Spleen (tissue), 7 donors: ENCODE measurements around the gene SV2C.

Experiments
- POLR2AphosphoS5 ChIP-seq, 3 donors: sonication (generic); formaldehyde crosslinking; IDR thresholded peaks; one replicate each; pipeline ENCODE4 v1.5.1; 2017; ENCODE audit warnings: antibody characterized with exemption in 3 of 3
- TF ChIP-seq, protein P1 (sequence below), 11 experiments: fragments of 200-600 bp in 7 of 11; fragments of 450-650 bp in 4 of 11; sonication (generic) in 4 of 11; IDR thresholded peaks in 8 of 11; conservative IDR thresholded peaks in 3 of 11; 1 replicate in 7 of 11; 2 replicates in 4 of 11; pipeline versions ENCODE4 v1.4.0 to v1.8.0; 2016 to 2021; ENCODE audit warnings: antibody characterized with exemption in 11 of 11, inconsistent platforms in 4 of 11, mild to moderate bottlenecking in 1 of 11
- donor health status: DM: no; HTN: no; CAD: no; lungs with moderate emphysema.
- donor health status: DM: no; HTN: no; CAD: no.
- donor health status: DM: no; HTN: no; CAD: no.

DNA sequence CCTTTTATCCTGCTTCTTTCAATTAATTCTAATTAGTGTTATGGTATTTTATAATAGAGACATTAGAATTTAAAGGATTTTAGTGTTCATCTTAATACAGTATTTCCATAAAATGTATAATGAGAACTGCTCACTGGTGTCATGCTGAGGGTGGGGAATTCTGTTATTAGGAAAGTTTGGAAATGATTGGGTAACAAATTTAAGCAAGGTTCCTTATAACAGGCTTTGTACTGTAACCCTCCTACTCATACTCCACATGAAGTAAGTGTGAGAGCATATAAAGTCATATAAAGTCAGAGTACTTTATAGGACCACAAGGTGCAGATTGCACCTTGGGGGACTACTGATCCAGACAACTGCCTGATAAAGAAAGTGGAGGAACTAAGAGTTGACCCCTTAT, 42.2 kb downstream of the SV2C start:
- TF ChIP-seq POLR2AphosphoS5 (IDR thresholded peaks at IDR 0.05), result no peak
- TF ChIP-seq, protein P1, sequence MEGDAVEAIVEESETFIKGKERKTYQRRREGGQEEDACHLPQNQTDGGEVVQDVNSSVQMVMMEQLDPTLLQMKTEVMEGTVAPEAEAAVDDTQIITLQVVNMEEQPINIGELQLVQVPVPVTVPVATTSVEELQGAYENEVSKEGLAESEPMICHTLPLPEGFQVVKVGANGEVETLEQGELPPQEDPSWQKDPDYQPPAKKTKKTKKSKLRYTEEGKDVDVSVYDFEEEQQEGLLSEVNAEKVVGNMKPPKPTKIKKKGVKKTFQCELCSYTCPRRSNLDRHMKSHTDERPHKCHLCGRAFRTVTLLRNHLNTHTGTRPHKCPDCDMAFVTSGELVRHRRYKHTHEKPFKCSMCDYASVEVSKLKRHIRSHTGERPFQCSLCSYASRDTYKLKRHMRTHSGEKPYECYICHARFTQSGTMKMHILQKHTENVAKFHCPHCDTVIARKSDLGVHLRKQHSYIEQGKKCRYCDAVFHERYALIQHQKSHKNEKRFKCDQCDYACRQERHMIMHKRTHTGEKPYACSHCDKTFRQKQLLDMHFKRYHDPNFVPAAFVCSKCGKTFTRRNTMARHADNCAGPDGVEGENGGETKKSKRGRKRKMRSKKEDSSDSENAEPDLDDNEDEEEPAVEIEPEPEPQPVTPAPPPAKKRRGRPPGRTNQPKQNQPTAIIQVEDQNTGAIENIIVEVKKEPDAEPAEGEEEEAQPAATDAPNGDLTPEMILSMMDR (IDR thresholded peaks at IDR 0.05 in 8 of 11, conservative IDR thresholded peaks at IDR 0.05 in 3 of 11), result no peak
